GM23248 (cell line): ENCODE measurements around the gene CIC.

Experiments used
- EZH2 ChIP-seq: fragments of 200-600 bp; sonication (generic); IDR thresholded peaks from 2 replicates; pipeline ENCODE4 v1.6.1; 2018; ENCODE audit warnings: antibody characterized with exemption, mild to moderate bottlenecking; ENCODE audit not compliant: insufficient read depth, poor library complexity, severe bottlenecking
- EZH2phosphoT487 ChIP-seq: fragments of 200-600 bp; sonication (generic); IDR thresholded peaks from 2 replicates; pipeline ENCODE4 v1.6.1; 2018; ENCODE audit warnings: antibody characterized with exemption, moderate library complexity, mild to moderate bottlenecking, low read depth; ENCODE audit not compliant: insufficient read depth

DNA sequence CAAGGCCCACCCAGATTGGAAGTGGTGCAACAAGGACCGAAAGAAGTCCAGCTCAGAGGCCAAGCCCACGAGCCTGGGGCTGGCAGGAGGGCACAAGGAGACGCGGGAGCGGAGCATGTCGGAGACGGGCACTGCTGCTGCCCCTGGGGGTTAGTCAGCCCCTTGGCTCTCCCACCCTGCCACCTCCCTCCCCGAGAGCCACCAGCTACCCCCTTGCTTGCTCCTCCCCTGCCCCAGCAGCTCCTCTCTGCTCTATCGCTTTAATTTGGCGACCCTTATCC lies 18.7 kb downstream of the CIC start:
- TF ChIP-seq EZH2 (no peak), EZH2phosphoT487 (no peak)
